WTC11 (cell line): ENCODE measurements around the gene SH3GL3. TPM values are rescaled to one million over a fixed set of nuclear protein-coding genes. Genes with fewer than 3 reads are reported as not detected.

Source experiments
- ATAC-seq: fragments of 200-7000 bp; cut with Tn5 transposase; 2 replicates; pipeline ENCODE4 v1.10.0; 2021; ENCODE audit warnings: mild to moderate bottlenecking, moderate library complexity
- CTCF ChIA-PET: fragments of 300-600 bp; sonication (Branson Sonifier 250); formaldehyde crosslinking; loops from one replicate; lab custom pipeline; 2021; ENCODE audit warnings: antibody characterized with exemption; lab: Charles Lee
- POLR2A ChIA-PET: fragments of 350-600 bp; sonication (Branson Sonifier 250); formaldehyde crosslinking; loops from one replicate; lab custom pipeline; 2021; ENCODE audit warnings: antibody characterized with exemption; lab: Charles Lee
- DNase-seq: peaks from one replicate; pipeline ENCODE4 v3.0.0; 2021; ENCODE audit warnings: low spot score
- H3K27ac Mint-ChIP-seq: 2 replicates; pipeline ENCODE4 v1.8.0; 2021; ENCODE audit warnings: mixed read lengths
- H3K27me3 Mint-ChIP-seq: 2 replicates; pipeline ENCODE4 v1.8.0; 2021; ENCODE audit warnings: low read depth, mild to moderate bottlenecking, moderate library complexity, mixed read lengths
- H3K36me3 Mint-ChIP-seq: 2 replicates; pipeline ENCODE4 v1.8.0; 2021; ENCODE audit warnings: mixed read lengths
- H3K4me1 Mint-ChIP-seq: 2 replicates; pipeline ENCODE4 v1.8.0; 2022; ENCODE audit warnings: mixed read lengths
- H3K4me3 Mint-ChIP-seq: 2 replicates; pipeline ENCODE4 v1.8.0; 2021; ENCODE audit warnings: mild to moderate bottlenecking, moderate library complexity, mixed read lengths
- H3K9me3 Mint-ChIP-seq: 2 replicates; pipeline ENCODE4 v1.8.0; 2021; ENCODE audit warnings: mixed read lengths
- ATF1 ChIP-seq: sonication (generic); formaldehyde crosslinking; IDR thresholded peaks from 2 replicates; pipeline ENCODE4 v1.8.1; 2023; ENCODE audit warnings: mild to moderate bottlenecking, moderate library complexity, missing genetic modification reagents
- ETV6 ChIP-seq: sonication (generic); formaldehyde crosslinking; IDR thresholded peaks from 2 replicates; pipeline ENCODE4 v1.8.1; 2022; ENCODE audit warnings: mild to moderate bottlenecking, missing genetic modification reagents
- FOXJ3 ChIP-seq: sonication (generic); formaldehyde crosslinking; IDR thresholded peaks from 2 replicates; pipeline ENCODE4 v1.9.0; 2021; ENCODE audit warnings: missing genetic modification reagents, mild to moderate bottlenecking, borderline replicate concordance
- GRHL2 ChIP-seq: fragments of 250-450 bp; sonication (Bioruptor Pico); IDR thresholded peaks from 2 replicates; pipeline ENCODE4 v1.8.0; 2022; ENCODE audit warnings: mild to moderate bottlenecking, moderate library complexity; ENCODE audit not compliant: insufficient replicate concordance, severe bottlenecking
- GTF2I ChIP-seq: fragments of 250-450 bp; sonication (Bioruptor Pico); conservative IDR thresholded peaks from 2 replicates; pipeline ENCODE4 v1.4.0; 2021; ENCODE audit warnings: mild to moderate bottlenecking
- KAT7 ChIP-seq: sonication (generic); formaldehyde crosslinking; IDR thresholded peaks from 2 replicates; pipeline ENCODE4 v1.8.1; 2023; ENCODE audit warnings: missing genetic modification reagents, mild to moderate bottlenecking, borderline replicate concordance
- MYBL2 ChIP-seq: sonication (generic); formaldehyde crosslinking; IDR thresholded peaks from 2 replicates; pipeline ENCODE4 v1.8.1; 2023; ENCODE audit warnings: mild to moderate bottlenecking, moderate library complexity, missing genetic modification reagents
- NFATC4 ChIP-seq: fragments of 250-450 bp; sonication (Bioruptor Pico); IDR thresholded peaks from 2 replicates; pipeline ENCODE4 v1.9.0; 2021; ENCODE audit warnings: mild to moderate bottlenecking
- NFE2L1 ChIP-seq: sonication (generic); formaldehyde crosslinking; IDR thresholded peaks from 2 replicates; pipeline ENCODE4 v1.8.1; 2023; ENCODE audit warnings: missing genetic modification reagents
- NR1H2 ChIP-seq: sonication (generic); formaldehyde crosslinking; IDR thresholded peaks from 2 replicates; pipeline ENCODE4 v1.9.0; 2021; ENCODE audit warnings: mild to moderate bottlenecking, moderate library complexity, missing genetic modification reagents
- RORB ChIP-seq: fragments of 250-450 bp; sonication (Bioruptor Pico); IDR thresholded peaks from 2 replicates; pipeline ENCODE4 v1.9.0; 2021; ENCODE audit warnings: mild to moderate bottlenecking
- SMAD3 ChIP-seq: sonication (generic); formaldehyde crosslinking; IDR thresholded peaks from 2 replicates; pipeline ENCODE4 v1.8.0; 2022; ENCODE audit warnings: missing genetic modification reagents, mild to moderate bottlenecking, borderline replicate concordance
- ZBTB21 ChIP-seq: sonication (generic); formaldehyde crosslinking; IDR thresholded peaks from 2 replicates; pipeline ENCODE4 v1.8.1; 2023; ENCODE audit warnings: mild to moderate bottlenecking, missing genetic modification reagents, borderline replicate concordance
- ZNF232 ChIP-seq: sonication (generic); formaldehyde crosslinking; IDR thresholded peaks from 2 replicates; pipeline ENCODE4 v1.8.0; 2022; ENCODE audit warnings: mild to moderate bottlenecking, missing genetic modification reagents
- ZNF396 ChIP-seq: fragments of 250-450 bp; sonication (Bioruptor Pico); IDR thresholded peaks from 2 replicates; pipeline ENCODE4 v1.8.0; 2021; ENCODE audit warnings: mild to moderate bottlenecking, moderate library complexity, borderline replicate concordance
- ZNF671 ChIP-seq: fragments of 250-450 bp; sonication (Bioruptor Pico); IDR thresholded peaks from 2 replicates; pipeline ENCODE4 v1.8.0; 2021; ENCODE audit warnings: mild to moderate bottlenecking
- total RNA-seq: library from RNA; stranded (reverse); gene quantifications from 3 replicates; pipeline ENCODE4 v1.2.3, GENCODE V29; 2021
- TF ChIP-seq, protein P1 (sequence below): sonication (generic); formaldehyde crosslinking; IDR thresholded peaks from 2 replicates; pipeline ENCODE4 v1.8.1; 2023; ENCODE audit warnings: mild to moderate bottlenecking, missing genetic modification reagents, borderline replicate concordance
- TF ChIP-seq, protein P2 (sequence below): sonication (generic); formaldehyde crosslinking; IDR thresholded peaks from 2 replicates; pipeline ENCODE4 v1.8.1; 2022; ENCODE audit warnings: mild to moderate bottlenecking, moderate library complexity, missing genetic modification reagents
- TF ChIP-seq, protein P3 (sequence below): fragments of 200-600 bp; IDR thresholded peaks from 2 replicates; pipeline ENCODE4 v1.8.0; 2022; ENCODE audit warnings: antibody characterized with exemption
- TF ChIP-seq, protein P4 (sequence below): sonication (generic); formaldehyde crosslinking; IDR thresholded peaks from 2 replicates; pipeline ENCODE4 v1.8.0; 2023; ENCODE audit warnings: missing genetic modification reagents
- TF ChIP-seq, protein P5 (sequence below): sonication (generic); formaldehyde crosslinking; conservative IDR thresholded peaks from 2 replicates; pipeline ENCODE4 v1.8.1; 2022; ENCODE audit warnings: mild to moderate bottlenecking, missing genetic modification reagents
- TF ChIP-seq, protein P6 (sequence below): fragments of 250-450 bp; sonication (Bioruptor Pico); IDR thresholded peaks from 2 replicates; pipeline ENCODE4 v1.9.0; 2021; ENCODE audit warnings: moderate library complexity, mild to moderate bottlenecking, inconsistent platforms, borderline replicate concordance
- TF ChIP-seq, protein P7 (sequence below): sonication (generic); formaldehyde crosslinking; IDR thresholded peaks from 2 replicates; pipeline ENCODE4 v1.8.1; 2023; ENCODE audit warnings: mild to moderate bottlenecking, missing genetic modification reagents

SH3GL3 gene
- total RNA-seq, 1 experiment from 2014 or later: 9.2 TPM

DNA sequence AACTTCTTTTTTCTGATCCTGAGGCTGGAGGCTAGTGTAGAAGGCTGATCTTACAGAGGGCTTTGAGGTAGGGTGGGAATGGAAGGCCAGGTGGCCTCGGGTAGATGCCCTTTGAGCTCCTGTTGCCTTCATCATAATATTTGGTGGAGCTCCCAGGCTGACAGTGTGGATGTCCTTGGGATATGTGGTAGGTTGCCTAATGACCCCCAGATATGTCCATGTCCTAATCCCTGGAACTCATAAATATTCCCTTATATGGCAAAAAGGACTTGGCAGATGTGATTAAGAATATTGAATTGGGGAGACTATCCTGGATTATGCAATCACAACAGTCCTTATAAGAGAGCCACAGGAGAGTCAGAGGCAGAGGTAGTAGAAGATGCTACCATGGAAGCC lies 212.3 kb downstream of the SH3GL3 start:
- peaks cover 29% of the 10 kb centered on the region for H3K27me3 Mint-ChIP-seq
- H3K36me3 Mint-ChIP-seq: no peaks in the 10 kb centered on the region
- no peaks in the 10 kb centered on the region for H3K4me1 Mint-ChIP-seq
- ATAC-seq (no peak), DNase-seq (no peak)
- no peak overlapping the region for H3K4me3 Mint-ChIP-seq
- H3K9me3 Mint-ChIP-seq: no peaks in the 10 kb centered on the region
- CTCF ChIA-PET: interaction anchor here (1.7 kb wide), 1 partner anchor 10 kb away, joined by 5 read pairs; no protein-coding TSS in a partner anchor
- TF ChIP-seq RORB (CRISPR knock-in tag) (no peak), GTF2I (CRISPR knock-in tag) (no peak), ATF1 (CRISPR knock-in tag) (no peak), GRHL2 (CRISPR knock-in tag) (no peak), ZNF671 (no peak), ZNF396 (CRISPR knock-in tag) (no peak), NFATC4 (CRISPR knock-in tag) (no peak)
- TF ChIP-seq, protein P1, sequence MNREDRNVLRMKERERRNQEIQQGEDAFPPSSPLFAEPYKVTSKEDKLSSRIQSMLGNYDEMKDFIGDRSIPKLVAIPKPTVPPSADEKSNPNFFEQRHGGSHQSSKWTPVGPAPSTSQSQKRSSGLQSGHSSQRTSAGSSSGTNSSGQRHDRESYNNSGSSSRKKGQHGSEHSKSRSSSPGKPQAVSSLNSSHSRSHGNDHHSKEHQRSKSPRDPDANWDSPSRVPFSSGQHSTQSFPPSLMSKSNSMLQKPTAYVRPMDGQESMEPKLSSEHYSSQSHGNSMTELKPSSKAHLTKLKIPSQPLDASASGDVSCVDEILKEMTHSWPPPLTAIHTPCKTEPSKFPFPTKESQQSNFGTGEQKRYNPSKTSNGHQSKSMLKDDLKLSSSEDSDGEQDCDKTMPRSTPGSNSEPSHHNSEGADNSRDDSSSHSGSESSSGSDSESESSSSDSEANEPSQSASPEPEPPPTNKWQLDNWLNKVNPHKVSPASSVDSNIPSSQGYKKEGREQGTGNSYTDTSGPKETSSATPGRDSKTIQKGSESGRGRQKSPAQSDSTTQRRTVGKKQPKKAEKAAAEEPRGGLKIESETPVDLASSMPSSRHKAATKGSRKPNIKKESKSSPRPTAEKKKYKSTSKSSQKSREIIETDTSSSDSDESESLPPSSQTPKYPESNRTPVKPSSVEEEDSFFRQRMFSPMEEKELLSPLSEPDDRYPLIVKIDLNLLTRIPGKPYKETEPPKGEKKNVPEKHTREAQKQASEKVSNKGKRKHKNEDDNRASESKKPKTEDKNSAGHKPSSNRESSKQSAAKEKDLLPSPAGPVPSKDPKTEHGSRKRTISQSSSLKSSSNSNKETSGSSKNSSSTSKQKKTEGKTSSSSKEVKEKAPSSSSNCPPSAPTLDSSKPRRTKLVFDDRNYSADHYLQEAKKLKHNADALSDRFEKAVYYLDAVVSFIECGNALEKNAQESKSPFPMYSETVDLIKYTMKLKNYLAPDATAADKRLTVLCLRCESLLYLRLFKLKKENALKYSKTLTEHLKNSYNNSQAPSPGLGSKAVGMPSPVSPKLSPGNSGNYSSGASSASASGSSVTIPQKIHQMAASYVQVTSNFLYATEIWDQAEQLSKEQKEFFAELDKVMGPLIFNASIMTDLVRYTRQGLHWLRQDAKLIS (CRISPR knock-in tag): no peak
- TF ChIP-seq, protein P2, sequence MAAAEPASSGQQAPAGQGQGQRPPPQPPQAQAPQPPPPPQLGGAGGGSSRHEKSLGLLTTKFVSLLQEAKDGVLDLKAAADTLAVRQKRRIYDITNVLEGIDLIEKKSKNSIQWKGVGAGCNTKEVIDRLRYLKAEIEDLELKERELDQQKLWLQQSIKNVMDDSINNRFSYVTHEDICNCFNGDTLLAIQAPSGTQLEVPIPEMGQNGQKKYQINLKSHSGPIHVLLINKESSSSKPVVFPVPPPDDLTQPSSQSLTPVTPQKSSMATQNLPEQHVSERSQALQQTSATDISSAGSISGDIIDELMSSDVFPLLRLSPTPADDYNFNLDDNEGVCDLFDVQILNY (CRISPR knock-in tag): no peak
- H3K27ac Mint-ChIP-seq: no peak overlapping the region
- POLR2A ChIA-PET: no interaction called here

DNA sequence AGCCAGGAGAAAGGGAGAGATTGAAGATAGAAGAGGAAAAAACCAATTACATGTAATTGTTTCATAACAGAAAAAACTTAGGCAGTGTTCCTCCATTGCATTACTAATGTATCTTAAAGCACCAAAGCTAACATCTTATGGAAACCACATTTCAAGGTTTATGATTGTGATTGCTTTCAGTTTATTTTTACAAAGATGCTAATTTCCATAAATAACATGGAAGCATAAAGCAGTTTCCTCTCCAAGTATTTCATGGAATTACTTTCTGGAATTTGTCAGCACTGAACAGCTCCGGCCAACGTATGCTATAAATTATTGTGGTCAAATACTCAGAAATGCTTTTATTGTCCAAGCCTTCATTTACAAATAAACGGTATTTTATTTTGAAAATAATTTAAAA lies 218.3 kb downstream of the SH3GL3 start:
- ATAC-seq (no peak), DNase-seq (no peak)
- H3K27me3 Mint-ChIP-seq: no peaks in the 10 kb centered on the region; the same call in 1 of the 2 replicates
- no peaks in the 10 kb centered on the region for H3K4me1 Mint-ChIP-seq
- H3K4me3 Mint-ChIP-seq: no peak overlapping the region
- CTCF ChIA-PET: no interaction called here
- H3K36me3 Mint-ChIP-seq: no peaks in the 10 kb centered on the region
- peaks cover 5% of the 10 kb centered on the region for H3K9me3 Mint-ChIP-seq
- POLR2A ChIA-PET: no interaction called here
- H3K27ac Mint-ChIP-seq: no peak overlapping the region
- TF ChIP-seq MYBL2 (CRISPR knock-in tag) (no peak), KAT7 (CRISPR knock-in tag) (no peak), ZBTB21 (CRISPR knock-in tag) (no peak), ETV6 (CRISPR knock-in tag) (no peak), FOXJ3 (no peak), NR1H2 (CRISPR knock-in tag) (no peak), NFE2L1 (CRISPR knock-in tag) (no peak), ZNF232 (CRISPR knock-in tag) (no peak), ZNF396 (CRISPR knock-in tag) (no peak), SMAD3 (CRISPR knock-in tag) (no peak)
- TF ChIP-seq, protein P3, sequence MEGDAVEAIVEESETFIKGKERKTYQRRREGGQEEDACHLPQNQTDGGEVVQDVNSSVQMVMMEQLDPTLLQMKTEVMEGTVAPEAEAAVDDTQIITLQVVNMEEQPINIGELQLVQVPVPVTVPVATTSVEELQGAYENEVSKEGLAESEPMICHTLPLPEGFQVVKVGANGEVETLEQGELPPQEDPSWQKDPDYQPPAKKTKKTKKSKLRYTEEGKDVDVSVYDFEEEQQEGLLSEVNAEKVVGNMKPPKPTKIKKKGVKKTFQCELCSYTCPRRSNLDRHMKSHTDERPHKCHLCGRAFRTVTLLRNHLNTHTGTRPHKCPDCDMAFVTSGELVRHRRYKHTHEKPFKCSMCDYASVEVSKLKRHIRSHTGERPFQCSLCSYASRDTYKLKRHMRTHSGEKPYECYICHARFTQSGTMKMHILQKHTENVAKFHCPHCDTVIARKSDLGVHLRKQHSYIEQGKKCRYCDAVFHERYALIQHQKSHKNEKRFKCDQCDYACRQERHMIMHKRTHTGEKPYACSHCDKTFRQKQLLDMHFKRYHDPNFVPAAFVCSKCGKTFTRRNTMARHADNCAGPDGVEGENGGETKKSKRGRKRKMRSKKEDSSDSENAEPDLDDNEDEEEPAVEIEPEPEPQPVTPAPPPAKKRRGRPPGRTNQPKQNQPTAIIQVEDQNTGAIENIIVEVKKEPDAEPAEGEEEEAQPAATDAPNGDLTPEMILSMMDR: no peak
- TF ChIP-seq, protein P4, sequence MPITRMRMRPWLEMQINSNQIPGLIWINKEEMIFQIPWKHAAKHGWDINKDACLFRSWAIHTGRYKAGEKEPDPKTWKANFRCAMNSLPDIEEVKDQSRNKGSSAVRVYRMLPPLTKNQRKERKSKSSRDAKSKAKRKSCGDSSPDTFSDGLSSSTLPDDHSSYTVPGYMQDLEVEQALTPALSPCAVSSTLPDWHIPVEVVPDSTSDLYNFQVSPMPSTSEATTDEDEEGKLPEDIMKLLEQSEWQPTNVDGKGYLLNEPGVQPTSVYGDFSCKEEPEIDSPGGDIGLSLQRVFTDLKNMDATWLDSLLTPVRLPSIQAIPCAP (CRISPR knock-in tag): no peak
- TF ChIP-seq, protein P5, sequence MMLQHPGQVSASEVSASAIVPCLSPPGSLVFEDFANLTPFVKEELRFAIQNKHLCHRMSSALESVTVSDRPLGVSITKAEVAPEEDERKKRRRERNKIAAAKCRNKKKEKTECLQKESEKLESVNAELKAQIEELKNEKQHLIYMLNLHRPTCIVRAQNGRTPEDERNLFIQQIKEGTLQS (CRISPR knock-in tag): no peak
- TF ChIP-seq, protein P6, sequence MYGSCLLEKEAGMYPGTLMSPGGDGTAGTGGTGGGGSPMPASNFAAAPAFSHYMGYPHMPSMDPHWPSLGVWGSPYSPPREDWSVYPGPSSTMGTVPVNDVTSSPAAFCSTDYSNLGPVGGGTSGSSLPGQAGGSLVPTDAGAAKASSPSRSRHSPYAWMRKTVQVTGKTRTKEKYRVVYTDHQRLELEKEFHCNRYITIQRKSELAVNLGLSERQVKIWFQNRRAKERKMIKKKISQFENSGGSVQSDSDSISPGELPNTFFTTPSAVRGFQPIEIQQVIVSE: no peak
- TF ChIP-seq, protein P7, sequence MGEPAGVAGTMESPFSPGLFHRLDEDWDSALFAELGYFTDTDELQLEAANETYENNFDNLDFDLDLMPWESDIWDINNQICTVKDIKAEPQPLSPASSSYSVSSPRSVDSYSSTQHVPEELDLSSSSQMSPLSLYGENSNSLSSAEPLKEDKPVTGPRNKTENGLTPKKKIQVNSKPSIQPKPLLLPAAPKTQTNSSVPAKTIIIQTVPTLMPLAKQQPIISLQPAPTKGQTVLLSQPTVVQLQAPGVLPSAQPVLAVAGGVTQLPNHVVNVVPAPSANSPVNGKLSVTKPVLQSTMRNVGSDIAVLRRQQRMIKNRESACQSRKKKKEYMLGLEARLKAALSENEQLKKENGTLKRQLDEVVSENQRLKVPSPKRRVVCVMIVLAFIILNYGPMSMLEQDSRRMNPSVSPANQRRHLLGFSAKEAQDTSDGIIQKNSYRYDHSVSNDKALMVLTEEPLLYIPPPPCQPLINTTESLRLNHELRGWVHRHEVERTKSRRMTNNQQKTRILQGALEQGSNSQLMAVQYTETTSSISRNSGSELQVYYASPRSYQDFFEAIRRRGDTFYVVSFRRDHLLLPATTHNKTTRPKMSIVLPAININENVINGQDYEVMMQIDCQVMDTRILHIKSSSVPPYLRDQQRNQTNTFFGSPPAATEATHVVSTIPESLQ (CRISPR knock-in tag): no peak
